HG02884 (cell line): ENCODE measurements around the gene SORCS1.

Source experiments
- ATAC-seq: cut with Tn5 transposase; IDR thresholded peaks from one replicate; pipeline ENCODE4 v1.9.1; 2021; ENCODE audit warnings: mild to moderate bottlenecking, moderate library complexity; ENCODE audit not compliant: unreplicated experiment

Gene SORCS1

DNA sequence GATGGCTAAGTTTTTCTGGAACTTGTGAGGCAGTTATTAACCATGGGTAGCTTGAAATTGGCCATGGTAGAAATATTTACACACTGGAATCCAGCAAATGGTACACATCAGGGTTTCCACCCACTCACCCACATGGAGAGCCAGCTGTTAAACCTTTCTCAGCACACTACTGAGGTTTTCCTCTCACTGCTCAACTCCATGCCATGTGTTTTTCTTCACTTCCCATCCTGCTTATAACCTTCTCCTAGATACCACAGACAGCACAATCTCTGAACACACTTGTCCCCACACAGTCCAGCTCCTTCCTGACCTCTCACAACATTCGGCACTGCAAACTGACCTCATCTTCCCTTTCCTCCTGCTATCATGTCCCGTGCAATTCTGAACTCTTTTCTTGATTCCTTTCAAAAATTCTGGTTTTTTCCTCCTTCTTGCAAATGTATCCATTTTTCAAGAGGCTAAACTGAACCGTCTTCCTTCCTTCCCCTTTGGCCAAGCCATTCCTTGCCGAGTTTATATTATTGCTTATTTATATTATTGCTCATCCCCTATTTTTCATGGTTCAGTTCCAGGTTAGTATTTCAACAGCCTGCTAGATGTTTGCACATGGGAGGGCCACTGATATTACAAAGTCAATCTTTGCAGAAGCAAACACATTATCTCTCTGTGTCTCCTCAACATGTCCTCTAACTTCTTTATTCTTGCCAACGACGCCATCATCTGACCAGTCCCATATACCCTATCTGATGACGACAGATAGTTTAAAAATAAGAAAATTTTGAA is 606.4 kb downstream of the SORCS1 start:
- ATAC-seq, result no peak

DNA sequence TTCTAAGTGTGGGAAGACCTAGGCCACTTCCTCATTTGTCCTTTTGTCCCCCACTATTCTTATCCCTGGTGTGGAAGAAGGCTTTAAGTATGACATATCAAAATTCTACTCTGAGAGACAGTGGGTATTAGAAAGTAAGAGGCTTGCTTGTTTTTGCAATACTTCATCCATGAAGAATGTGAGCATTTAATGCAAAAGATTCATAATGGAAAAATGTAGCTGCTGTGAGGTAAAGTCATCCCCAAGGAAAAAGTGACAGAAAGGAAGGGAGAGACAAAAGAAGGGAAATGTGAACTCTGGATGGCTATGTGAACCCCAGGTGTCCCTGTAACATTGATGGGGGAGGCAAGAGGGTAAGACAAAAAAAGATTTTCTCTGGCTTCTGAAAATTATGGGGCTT is 607.5 kb downstream of the SORCS1 start:
- ATAC-seq, result no peak

DNA sequence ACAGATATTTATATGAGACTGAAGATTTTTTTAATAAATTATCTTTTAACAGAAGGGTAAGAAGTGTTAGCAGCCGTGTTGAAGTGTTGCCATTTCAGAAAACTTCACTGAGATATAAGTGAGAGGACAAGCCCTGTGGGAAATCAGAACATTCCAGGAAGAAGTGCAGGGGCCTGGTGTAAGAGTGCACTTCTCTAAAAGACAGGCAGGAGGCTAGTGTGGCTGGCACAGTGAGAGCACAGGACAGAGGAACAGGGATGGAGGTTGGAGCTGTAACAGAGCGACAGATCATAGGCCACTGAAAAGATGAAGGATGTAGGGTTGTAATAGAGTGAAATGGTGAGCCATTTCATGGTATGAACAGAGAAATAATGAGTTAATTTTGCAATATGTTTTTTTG is 608.9 kb downstream of the SORCS1 start:
- no peak for ATAC-seq

DNA sequence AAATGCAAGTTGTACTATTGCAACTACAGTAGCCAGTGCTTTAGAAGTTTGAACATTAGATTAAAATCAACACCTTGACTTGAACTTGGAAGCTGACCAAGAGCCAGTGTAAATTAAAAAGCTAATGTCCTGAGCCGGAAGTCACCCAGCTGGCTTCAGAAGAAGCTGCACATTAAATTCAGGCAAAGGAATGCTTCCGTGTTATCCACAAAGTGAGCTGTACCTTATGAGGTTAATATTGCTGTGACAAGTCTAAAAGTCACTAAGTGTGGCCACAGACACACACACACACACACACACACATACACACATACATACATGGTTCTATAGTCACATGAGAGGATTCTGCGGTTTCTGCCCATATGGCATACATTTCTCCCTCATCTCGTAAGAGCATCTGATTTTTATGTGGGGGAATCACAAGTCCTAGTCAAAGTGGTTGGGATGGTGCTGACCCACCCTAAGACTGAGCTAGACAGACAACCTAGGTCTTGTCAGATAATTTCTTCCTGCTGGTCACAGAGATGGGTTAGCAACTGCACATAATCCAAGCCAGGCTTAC is 612.9 kb downstream of the SORCS1 start:
- no peak for ATAC-seq

- no peak for ATAC-seq
Measured at GRCh38 chr10:106548832-106549231, 615.7 kb downstream of the SORCS1 start.

GRCh38 chr10:106547047-106547635 is 617.4 kb downstream of the SORCS1 start:
- no peak for ATAC-seq

DNA sequence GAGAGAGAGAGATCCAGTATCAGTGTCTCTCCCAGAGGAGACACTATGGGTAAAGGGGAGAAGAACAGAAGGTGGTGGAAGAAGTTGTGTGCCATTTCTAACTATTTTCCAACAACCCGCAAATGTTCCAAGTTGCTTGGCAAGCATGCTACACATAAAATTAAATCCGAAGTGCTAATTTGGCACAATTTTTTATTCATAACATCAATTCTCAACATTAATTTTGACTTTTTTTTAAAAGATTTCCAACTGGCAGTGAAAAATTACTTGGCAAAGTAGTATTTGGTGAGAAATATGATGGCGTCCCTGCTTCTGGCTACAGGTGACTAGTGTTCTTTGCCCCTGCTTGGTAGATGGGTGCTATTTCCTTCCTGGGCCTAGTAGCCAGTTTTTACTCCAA is 622.0 kb downstream of the SORCS1 start:
- ATAC-seq, result no peak

DNA sequence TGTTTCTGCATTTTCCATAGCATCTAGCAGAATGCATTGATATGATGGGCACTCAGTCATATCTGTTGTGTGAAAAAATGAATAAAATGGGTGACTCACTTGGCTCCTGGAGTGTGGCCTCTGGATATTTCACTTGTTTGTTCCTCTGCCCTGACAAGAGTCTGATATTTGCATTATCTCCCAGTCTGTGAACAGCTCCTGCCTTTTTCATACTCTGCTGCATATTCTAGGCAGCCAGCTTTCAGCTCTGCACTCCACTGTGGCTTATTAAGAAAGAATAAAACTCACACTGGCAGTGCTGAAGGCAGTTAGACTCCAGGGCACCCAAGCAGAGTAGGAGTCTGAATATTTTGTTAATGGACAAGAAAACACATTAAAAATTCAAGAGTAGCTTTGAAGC is 623.9 kb downstream of the SORCS1 start:
- no peak for ATAC-seq

- no peak for ATAC-seq
Measured at GRCh38 chr10:106537866-106538265, 626.6 kb downstream of the SORCS1 start.

DNA sequence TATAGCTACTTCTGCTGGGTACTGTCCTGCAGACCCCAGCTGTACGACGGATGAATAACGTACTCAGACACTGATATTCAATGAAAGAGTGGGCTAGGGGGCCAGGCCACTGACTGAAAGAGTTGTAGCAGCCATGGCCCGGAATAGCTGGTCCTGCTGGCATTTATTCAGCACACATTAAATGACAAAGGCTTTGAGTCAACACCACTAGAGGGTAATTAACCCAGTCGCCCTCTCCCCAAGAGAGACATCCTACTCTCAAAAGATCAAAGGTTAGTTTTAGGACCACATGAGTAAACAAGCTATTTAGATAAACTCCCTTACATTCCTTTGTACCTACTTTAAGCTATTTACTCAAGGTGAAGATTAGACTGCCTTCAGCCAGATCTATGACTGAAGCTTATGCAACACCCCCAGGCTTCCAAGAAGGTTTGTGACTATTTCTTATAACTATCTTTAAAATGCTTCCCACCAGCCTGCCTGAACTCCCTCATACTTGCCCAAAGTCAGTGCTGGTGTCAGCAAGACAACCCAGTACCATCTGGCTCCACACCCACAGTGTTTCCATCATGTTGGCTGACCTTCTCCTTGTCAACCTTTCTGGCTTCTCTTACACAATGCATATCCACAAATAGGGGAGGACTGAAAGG is 629.1 kb downstream of the SORCS1 start:
- no peak for ATAC-seq

DNA sequence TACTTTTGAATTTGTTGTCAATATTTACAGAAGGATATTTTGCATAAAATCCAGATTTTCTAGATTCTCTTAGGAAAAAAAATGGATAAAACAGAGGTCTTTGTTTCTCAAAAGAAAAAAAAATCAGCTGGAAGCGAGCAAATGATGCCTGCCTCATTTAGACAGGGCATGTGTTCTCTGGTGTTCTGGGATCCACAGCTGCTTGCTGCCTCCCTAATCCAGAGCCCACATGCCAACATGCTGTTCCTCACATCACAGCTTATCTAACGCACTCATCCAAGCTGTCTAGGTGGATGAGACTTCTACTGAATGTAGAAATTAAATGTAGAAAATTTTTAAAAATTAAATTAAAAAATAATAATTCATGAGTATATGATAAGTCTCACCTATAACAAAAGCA is 630.1 kb downstream of the SORCS1 start:
- ATAC-seq, result no peak

- no peak for ATAC-seq
Measured at GRCh38 chr10:106528702-106529101, 635.8 kb downstream of the SORCS1 start.

DNA sequence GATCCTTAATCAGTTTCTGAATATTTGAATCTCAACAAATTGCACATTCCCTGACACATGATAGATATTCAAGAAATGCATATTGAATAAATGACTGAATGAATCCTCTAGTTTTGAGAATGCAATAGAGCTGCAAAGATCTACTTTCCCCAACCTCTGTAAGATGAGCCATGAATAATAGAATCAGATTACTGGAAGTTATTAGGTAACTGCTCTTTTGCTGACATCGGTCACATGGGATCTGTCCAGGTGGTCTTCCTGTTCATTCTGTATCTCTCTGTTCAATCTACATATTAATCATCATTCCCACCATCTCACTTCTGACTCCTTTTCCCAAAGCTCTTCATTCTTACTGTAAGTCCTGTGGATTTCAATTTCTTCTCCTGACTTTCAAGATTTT is 638.7 kb downstream of the SORCS1 start:
- ATAC-seq, result no peak
